Measurements from ENCODE around the gene GRIFIN.

GRIFIN gene

DNA sequence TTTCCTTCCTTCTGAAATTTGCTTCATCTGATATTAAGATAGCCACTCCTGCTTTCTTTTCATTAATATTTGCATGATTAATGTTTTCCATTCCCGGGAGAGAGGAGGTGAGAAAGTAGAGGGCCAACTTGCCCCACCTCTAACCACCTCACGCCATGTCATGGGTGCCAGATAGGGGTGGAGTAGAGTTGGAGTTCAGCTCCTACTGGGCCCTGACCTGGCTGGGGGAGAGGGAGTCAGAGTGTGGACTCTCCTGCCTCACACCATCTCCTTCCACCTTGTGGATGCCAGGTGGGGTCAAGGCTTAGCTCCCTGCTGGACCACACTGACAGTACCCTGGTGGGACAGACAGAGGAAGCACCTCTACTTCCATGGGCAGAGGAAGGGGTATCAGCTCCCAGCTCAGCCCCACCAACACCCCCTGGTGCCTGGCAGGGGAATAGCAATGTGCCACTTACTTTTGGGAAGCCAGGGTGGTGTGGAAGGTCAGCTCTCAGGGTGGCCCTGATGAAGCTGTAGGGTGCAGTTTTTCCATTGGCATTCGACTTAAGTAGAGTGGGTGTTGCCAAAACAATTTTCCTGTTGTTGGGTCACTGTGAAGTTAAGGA, 44.8 kb downstream of the GRIFIN start:
- Histone ChIP-seq H3K4me1 (ENCODE audit: control insufficient read depth, insufficient read depth, low read length) (no peaks in the 10 kb centered on the region; the same call in 1 of the 2 replicates), H3K9me3 (ENCODE audit: control insufficient read depth, insufficient read depth, low read depth, low read length) (no peaks in the 10 kb centered on the region), H3K4me3 (ENCODE audit: low read depth, low read length) (no peak overlapping the region), H3K27ac (ENCODE audit: extremely low read depth, low read depth, low read length) (no peak overlapping the region), H3K36me3 (ENCODE audit: control insufficient read depth in 2 of 2, insufficient read depth in 1 of 2, low read length in 2 of 2) (peaks cover 0 to 36% of the 10 kb centered on the region in 2 experiments; a peak in 2 of 3 replicates)
- POLR2A ChIA-PET: no interaction called here
- TF ChIP-seq ZNF510 (tag by site-specific recombination; IDR thresholded peaks at IDR 0.05; ENCODE audit: insufficient replicate concordance): no peak
- TF ChIP-seq ZNF654 (tag by site-specific recombination; IDR thresholded peaks at IDR 0.05; ENCODE audit: low read depth): peak; percentile 6; the same call in 1 of the 2 replicates
- TF ChIP-seq, protein P1, sequence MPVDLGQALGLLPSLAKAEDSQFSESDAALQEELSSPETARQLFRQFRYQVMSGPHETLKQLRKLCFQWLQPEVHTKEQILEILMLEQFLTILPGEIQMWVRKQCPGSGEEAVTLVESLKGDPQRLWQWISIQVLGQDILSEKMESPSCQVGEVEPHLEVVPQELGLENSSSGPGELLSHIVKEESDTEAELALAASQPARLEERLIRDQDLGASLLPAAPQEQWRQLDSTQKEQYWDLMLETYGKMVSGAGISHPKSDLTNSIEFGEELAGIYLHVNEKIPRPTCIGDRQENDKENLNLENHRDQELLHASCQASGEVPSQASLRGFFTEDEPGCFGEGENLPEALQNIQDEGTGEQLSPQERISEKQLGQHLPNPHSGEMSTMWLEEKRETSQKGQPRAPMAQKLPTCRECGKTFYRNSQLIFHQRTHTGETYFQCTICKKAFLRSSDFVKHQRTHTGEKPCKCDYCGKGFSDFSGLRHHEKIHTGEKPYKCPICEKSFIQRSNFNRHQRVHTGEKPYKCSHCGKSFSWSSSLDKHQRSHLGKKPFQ (tag by site-specific recombination; IDR thresholded peaks at IDR 0.05): no peak
- CTCF ChIA-PET: interaction anchor here (0.7 to 1.7 kb wide), 14 partner anchors 12 to 70 kb away, joined by 3 to 9 read pairs (median 4); no protein-coding TSS in a partner anchor

DNA sequence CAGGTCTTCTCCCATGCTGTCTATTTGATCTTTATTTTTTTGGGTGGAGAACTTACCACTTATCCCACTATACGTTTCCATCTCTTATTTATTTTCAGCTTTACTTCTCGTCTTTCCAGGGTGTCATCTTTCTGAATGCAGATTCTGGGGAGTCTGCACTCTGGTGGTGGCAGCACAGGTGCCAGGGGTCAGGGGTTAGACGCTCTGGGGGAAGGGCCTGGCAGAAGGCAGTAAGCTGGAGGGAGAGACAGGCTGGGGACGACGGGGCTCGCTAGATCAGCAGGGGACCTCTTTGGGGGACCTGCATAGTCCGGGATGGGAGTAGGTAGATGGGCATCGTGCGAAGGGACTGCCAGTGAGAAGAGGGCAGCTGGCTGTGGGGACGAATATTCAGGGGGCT, 50.4 kb downstream of the GRIFIN start:
- Histone ChIP-seq H3K4me1 (ENCODE audit: control insufficient read depth, insufficient read depth, low read length) (no peaks in the 10 kb centered on the region; the same call in 1 of the 2 replicates), H3K9me3 (ENCODE audit: control insufficient read depth, insufficient read depth, low read depth, low read length) (no peaks in the 10 kb centered on the region), H3K27ac (ENCODE audit: extremely low read depth, low read depth, low read length) (no peak overlapping the region), H3K4me3 (ENCODE audit: low read depth, low read length) (no peak overlapping the region), H3K36me3 (ENCODE audit: control insufficient read depth in 2 of 2, insufficient read depth in 1 of 2, low read length in 2 of 2) (peaks cover 0 to 4% of the 10 kb centered on the region in 2 experiments; a peak in 1 of 3 replicates)
- ChIA-PET CTCF (no interaction called here), POLR2A (no interaction called here)
- TF ChIP-seq FEZF1 (tag by site-specific recombination; IDR thresholded peaks at IDR 0.05) (no peak), TCF7L2 (IDR thresholded peaks at IDR 0.05; ENCODE audit: borderline replicate concordance, low read depth, low read length) (no peak)

Measured in HEK293 (cell line).